ENCODE measurements around the gene TMEM94. TPM values are rescaled to one million over a fixed set of nuclear protein-coding genes. Genes with fewer than 3 reads are reported as not detected.

TMEM94 gene
- total and polyA plus RNA-seq, 9 of the 15 experiments (the other 6 are each of a cell fraction or from before 2014, with no cell fraction given), result 0.35 to 48.1 (median 14.4) TPM

- TF ChIP-seq HDAC6 (IDR thresholded peaks at IDR 0.05; ENCODE audit: low read depth, low read length) (no peak), GABPA (tag; conservative IDR thresholded peaks at IDR 0.05; ENCODE audit: low read depth) (peak; percentile 70), ZZZ3 (IDR thresholded peaks at IDR 0.05) (no peak), E2F1 (CRISPR knock-in tag; IDR thresholded peaks at IDR 0.05) (peak; percentile 92), ARID3B (CRISPR knock-in tag; IDR thresholded peaks at IDR 0.05; ENCODE audit: borderline replicate concordance) (no peak), POLR2H (tag; IDR thresholded peaks at IDR 0.05; ENCODE audit: low read depth) (no peak), SP2 (IDR thresholded peaks at IDR 0.05; ENCODE audit: extremely low read depth, low read depth, low read length, poor library complexity, severe bottlenecking) (no peak), YY1 (IDR thresholded peaks at IDR 0.05; ENCODE audit: borderline replicate concordance in 1 of 3, control insufficient read depth in 1 of 3, extremely low read depth in 1 of 3, insufficient read depth in 3 of 3, insufficient read length in 1 of 3, insufficient replicate concordance in 2 of 3, low read depth in 1 of 3, low read length in 2 of 3) (peak in 2 of 3 experiments; percentile 51), TEAD4 (IDR thresholded peaks at IDR 0.05; ENCODE audit: low read length) (no peak), TEAD4 (CRISPR knock-in tag; IDR thresholded peaks at IDR 0.05; ENCODE audit: borderline replicate concordance) (peak; percentile 93), ZBTB49 (CRISPR knock-in tag; IDR thresholded peaks at IDR 0.05; ENCODE audit: borderline replicate concordance) (peak; percentile 92; the same call in 1 of the 2 replicates), ZNF445 (CRISPR knock-in tag; IDR thresholded peaks at IDR 0.05; ENCODE audit: low read depth) (no peak), ATF6 (CRISPR knock-in tag; IDR thresholded peaks at IDR 0.05) (peak; percentile 93), ZBTB1 (CRISPR knock-in tag; IDR thresholded peaks at IDR 0.05; ENCODE audit: borderline replicate concordance, low read depth) (peak; percentile 89; the same call in 1 of the 2 replicates), ZNF140 (CRISPR knock-in tag; IDR thresholded peaks at IDR 0.05) (no peak), ZNF280A (IDR thresholded peaks at IDR 0.05; ENCODE audit: low read depth, partially characterized antibody) (no peak)
These were observed 59.2 kb downstream of the TMEM94 start, which contains the start of gene CASKIN2 (continued) for GRCh38 chr17:75515496-75516254.
